Neural crest cell (in vitro differentiated cells): ENCODE measurements around the gene FNDC3A. TPM values are rescaled to one million over a fixed set of nuclear protein-coding genes. Genes with fewer than 3 reads are reported as not detected.
"Not testable (repeated sequence)": the region's sequence is repeated elsewhere in the genome, so short reads cannot be mapped to it uniquely, and the experiment has no call there.

Source experiments
- DNase-seq: peaks from one replicate; pipeline ENCODE4 v3.0.0; 2021; ENCODE audit warnings: low read depth, mixed read lengths, low spot score
- H3K27ac Mint-ChIP-seq: one replicate; pipeline ENCODE4 v1.8.0; 2021; ENCODE audit warnings: mild to moderate bottlenecking, mixed read lengths; ENCODE audit not compliant: unreplicated experiment
- H3K27me3 Mint-ChIP-seq: 2 replicates; pipeline ENCODE4 v1.8.0; 2021; ENCODE audit warnings: low read depth, mild to moderate bottlenecking, mixed read lengths
- H3K36me3 Mint-ChIP-seq: 2 replicates; pipeline ENCODE4 v1.8.0; 2021; ENCODE audit warnings: low read depth, mild to moderate bottlenecking, mixed read lengths
- H3K4me1 Mint-ChIP-seq: 2 replicates; pipeline ENCODE4 v1.8.0; 2021; ENCODE audit warnings: mixed read lengths
- H3K4me3 Mint-ChIP-seq: one replicate; pipeline ENCODE4 v1.8.0; 2021; ENCODE audit warnings: mild to moderate bottlenecking, mixed read lengths
- H3K9me3 Mint-ChIP-seq: 2 replicates; pipeline ENCODE4 v1.8.0; 2021; ENCODE audit warnings: mixed read lengths
- CTCF ChIP-seq: fragments of 200-600 bp; sonication (generic); conservative IDR thresholded peaks from 2 replicates; pipeline ENCODE4 v1.5.0; 2021; ENCODE audit warnings: antibody characterized with exemption, mild to moderate bottlenecking
- total RNA-seq: library from RNA; stranded (reverse); gene quantifications from 2 replicates; pipeline ENCODE4 v1.2.1, GENCODE V29; 2021

Gene FNDC3A
- total RNA-seq, 1 donor from 2014 or later, result 57.1 TPM

GRCh38 chr13:49148405-49148804 is 172.7 kb downstream of the FNDC3A start:
- Mint-ChIP-seq H3K27ac (no peak overlapping the region), H3K4me1 (no peaks in the 10 kb centered on the region), H3K27me3 (no peaks in the 10 kb centered on the region), H3K9me3 (peaks cover 35% of the 10 kb centered on the region), H3K4me3 (no peak overlapping the region), H3K36me3 (peaks cover 62% of the 10 kb centered on the region)
- TF ChIP-seq CTCF, result no peak
- DNase-seq, result no peak

DNA sequence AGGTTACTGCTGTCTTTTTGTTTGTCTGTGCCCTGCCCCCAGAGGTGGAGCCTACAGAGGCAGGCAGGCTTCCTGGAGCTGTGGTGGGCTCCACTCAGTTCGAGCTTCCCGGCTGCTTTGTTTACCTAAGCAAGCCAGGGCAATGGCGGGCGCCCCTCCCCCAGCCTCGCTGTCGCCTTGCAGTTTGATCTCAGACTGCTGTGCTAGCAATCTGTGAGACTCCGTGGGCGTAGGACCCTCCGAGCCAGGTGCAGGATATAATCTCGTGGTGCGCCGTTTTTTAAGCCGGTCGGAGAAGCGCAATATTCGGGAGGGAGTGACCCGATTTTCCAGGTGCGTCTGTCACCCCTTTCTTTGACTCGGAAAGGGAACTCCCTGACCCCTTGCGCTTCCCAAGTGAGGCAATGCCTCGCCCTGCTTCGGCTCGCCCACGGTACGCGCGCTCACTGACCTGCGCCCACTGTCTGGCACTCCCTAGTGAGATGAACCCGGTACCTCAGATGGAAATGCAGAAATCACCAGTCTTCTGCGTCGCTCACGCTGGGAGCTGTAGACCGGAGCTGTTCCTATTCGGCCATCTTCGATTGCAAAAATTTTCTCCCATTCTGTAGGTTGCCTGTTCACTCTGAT is 182.4 kb downstream of the FNDC3A start:
- H3K27ac Mint-ChIP-seq, result not testable (repeated sequence)

DNA sequence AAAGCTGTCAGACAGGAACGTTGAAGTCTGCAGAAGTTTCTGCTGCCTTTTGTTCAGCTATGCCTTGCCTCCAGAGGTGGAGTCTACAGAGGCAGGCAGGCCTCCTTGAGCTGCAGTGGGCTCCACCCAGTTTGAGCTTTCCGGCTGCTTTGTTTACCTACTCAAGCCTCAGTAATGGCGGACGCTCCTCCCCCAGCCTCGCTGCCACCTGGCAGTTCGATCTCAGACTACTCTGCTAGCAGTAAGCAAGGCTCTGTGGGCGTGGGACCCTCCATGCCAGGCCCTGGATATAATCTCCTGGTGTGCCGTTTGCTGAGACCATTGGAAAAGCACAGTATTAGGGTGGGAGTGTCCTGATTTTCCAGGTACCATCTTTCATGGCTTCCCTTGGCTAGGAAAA is 187.4 kb downstream of the FNDC3A start:
- not testable (repeated sequence) for H3K4me3 Mint-ChIP-seq, H3K27ac Mint-ChIP-seq
- H3K9me3 Mint-ChIP-seq, result peaks cover 21% of the 10 kb centered on the region

More for the DNA sequence above, 182.4 kb downstream of the FNDC3A start:
- not testable (repeated sequence) for H3K4me1 Mint-ChIP-seq, H3K27me3 Mint-ChIP-seq, H3K4me3 Mint-ChIP-seq, DNase-seq
- Mint-ChIP-seq H3K36me3 (peaks cover 50% of the 10 kb centered on the region), H3K9me3 (peaks cover 10% of the 10 kb centered on the region)

GRCh38 chr13:49164712-49165111 is 189.0 kb downstream of the FNDC3A start:
- H3K27ac Mint-ChIP-seq, result no peak overlapping the region
- no peaks in the 10 kb centered on the region for H3K4me1 Mint-ChIP-seq
- H3K9me3 Mint-ChIP-seq, result peaks cover 21% of the 10 kb centered on the region
- no peaks in the 10 kb centered on the region for H3K27me3 Mint-ChIP-seq
- no peak for TF ChIP-seq CTCF
- DNase-seq, result no peak
- H3K4me3 Mint-ChIP-seq, result no peak overlapping the region
- H3K36me3 Mint-ChIP-seq, result peaks cover 62% of the 10 kb centered on the region

More for the DNA sequence above, 187.4 kb downstream of the FNDC3A start:
- DNase-seq, H3K27me3 Mint-ChIP-seq, H3K4me1 Mint-ChIP-seq: not testable (repeated sequence)
- peaks cover 77% of the 10 kb centered on the region for H3K36me3 Mint-ChIP-seq

- no peak for DNase-seq
- Mint-ChIP-seq H3K27ac (peak overlapping the region; percentile 81), H3K9me3 (peaks cover 17% of the 10 kb centered on the region), H3K27me3 (no peaks in the 10 kb centered on the region), H3K36me3 (peaks cover 52% of the 10 kb centered on the region), H3K4me3 (no peak overlapping the region), H3K4me1 (no peaks in the 10 kb centered on the region)
- TF ChIP-seq CTCF, result no peak
Observed at GRCh38 chr13:49165798-49166752, 190.4 kb downstream of the FNDC3A start.

DNA sequence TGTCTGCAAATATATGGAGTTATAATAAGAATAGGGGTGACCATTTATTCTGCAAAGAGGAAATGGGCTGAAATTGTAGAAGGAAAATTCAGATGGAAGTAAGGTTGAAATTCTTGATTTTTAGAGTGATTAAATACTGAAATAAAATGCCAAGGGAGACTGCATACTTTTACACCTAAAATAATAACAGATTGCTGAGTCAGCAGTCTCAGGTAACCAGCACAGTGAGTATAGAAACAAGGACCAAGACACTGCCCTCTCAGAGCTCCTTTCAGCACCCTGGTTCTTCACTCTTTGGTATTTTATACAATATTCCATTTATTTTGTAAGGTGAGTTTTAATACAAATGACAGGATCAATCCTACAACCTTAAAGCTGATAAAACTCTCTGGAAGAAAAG is 195.6 kb downstream of the FNDC3A start:
- Mint-ChIP-seq H3K9me3 (no peaks in the 10 kb centered on the region), H3K27ac (no peak overlapping the region), H3K4me1 (no peaks in the 10 kb centered on the region), H3K36me3 (peaks cover 30% of the 10 kb centered on the region), H3K4me3 (no peak overlapping the region), H3K27me3 (no peaks in the 10 kb centered on the region)
- no peak for DNase-seq
- no peak for TF ChIP-seq CTCF
